Suprapubic skin (tissue), 3 donors: Measurements from ENCODE around the gene DCTN3.

Source experiments
- POLR2AphosphoS5 ChIP-seq, 3 donors: sonication (generic); formaldehyde crosslinking; IDR thresholded peaks; one replicate each; pipeline ENCODE4 v1.6.1; 2017; ENCODE audit warnings: antibody characterized with exemption in 3 of 3
- TF ChIP-seq, protein P1 (sequence below), 2 donors: fragments of 200-600 bp in 1 of 2; fragments of 450-650 bp in 1 of 2; sonication (generic) in 1 of 2; IDR thresholded peaks; one replicate each; pipeline ENCODE4 v1.5.1; 2016 to 2019; ENCODE audit warnings: antibody characterized with exemption in 2 of 2, mild to moderate bottlenecking in 1 of 2, moderate library complexity in 1 of 2

GRCh38 chr9:34572092-34572491, 48.2 kb downstream of the DCTN3 start:
- TF ChIP-seq, protein P1, sequence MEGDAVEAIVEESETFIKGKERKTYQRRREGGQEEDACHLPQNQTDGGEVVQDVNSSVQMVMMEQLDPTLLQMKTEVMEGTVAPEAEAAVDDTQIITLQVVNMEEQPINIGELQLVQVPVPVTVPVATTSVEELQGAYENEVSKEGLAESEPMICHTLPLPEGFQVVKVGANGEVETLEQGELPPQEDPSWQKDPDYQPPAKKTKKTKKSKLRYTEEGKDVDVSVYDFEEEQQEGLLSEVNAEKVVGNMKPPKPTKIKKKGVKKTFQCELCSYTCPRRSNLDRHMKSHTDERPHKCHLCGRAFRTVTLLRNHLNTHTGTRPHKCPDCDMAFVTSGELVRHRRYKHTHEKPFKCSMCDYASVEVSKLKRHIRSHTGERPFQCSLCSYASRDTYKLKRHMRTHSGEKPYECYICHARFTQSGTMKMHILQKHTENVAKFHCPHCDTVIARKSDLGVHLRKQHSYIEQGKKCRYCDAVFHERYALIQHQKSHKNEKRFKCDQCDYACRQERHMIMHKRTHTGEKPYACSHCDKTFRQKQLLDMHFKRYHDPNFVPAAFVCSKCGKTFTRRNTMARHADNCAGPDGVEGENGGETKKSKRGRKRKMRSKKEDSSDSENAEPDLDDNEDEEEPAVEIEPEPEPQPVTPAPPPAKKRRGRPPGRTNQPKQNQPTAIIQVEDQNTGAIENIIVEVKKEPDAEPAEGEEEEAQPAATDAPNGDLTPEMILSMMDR (IDR thresholded peaks at IDR 0.05): no peak
- no peak for TF ChIP-seq POLR2AphosphoS5 (IDR thresholded peaks at IDR 0.05)
